G401.6 (cell line): ENCODE results near the gene ARL16.
A peak's percentile ranks its signal among the peaks of the same experiment; 100 is the strongest.

Experiments
- FAIRE-seq: peaks from 2 replicates; lab custom pipeline; 2012; peaks lifted over from hg19 to GRCh38; lab: Jason Lieb, UNC

Gene ARL16

DNA sequence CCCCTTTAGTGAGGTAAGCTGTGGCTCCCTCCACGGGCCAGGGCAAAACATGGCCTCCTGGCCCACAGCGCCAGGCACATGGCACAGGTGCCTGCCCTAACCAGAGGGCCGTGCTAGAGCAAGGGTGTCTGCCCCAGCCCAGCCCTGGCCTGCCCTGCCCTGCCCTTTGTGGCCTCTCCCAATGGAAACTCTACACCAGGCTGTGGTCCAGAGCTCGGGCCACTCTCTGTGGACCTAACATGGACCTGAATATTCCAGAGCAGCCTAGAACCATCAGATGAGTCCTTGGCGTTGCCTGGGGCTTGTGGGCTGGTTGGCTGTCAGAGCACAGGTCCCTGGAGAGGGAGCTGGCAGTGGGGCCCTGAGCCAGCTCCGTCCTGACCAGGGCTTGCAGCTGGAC, 11.6 kb upstream of the ARL16 start:
- no peak for FAIRE-seq

DNA sequence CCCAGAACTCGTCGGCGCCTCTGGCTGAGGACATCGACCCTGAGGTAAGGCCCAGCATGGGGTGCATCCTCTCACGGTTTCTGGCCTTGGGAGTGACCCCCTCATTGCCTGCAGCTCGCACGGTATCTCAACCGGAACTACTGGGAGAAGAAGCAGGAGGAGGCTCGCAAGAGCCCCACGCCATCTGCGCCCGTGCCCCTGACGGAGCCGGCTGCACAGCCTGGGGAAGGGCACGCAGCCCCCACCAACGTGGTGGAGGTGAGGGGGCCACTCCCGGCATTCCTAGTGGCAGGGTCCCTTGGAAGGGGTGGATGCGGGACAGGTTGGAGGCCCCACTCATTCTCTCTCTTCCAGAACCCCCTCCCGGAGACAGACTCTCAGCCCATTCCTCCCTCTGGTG, 11.2 kb upstream of the ARL16 start:
- FAIRE-seq, result no peak

- FAIRE-seq, result no peak
Observed at GRCh38 chr17:81693509-81694210, 10.1 kb upstream of the ARL16 start.

GRCh38 chr17:81691608-81692007, 8.0 kb upstream of the ARL16 start:
- no peak for FAIRE-seq

GRCh38 chr17:81691196-81691595, 7.6 kb upstream of the ARL16 start:
- FAIRE-seq, result no peak

DNA sequence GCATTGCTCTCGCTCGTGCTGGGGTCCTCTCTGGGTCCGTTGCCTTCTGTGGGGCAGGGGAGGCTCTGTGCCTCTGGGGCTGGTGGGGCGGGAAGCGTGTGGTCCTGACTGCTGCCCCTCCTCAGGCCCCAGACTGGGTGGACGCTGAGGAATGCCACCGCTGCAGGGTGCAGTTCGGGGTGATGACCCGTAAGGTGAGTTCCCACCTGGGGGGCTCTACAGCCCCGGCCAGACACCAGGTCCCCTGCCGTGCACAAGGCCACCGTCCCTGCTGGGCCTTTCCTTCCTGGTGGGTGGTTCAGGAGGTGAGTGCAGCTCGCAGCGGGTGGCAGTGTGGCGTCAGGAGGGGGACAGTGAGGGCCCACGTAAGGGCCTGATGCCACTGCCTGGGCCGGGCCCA, 7.0 kb upstream of the ARL16 start:
- FAIRE-seq, result no peak

- no peak for FAIRE-seq
Observed at GRCh38 chr17:81690066-81690465, 6.5 kb upstream of the ARL16 start.

DNA sequence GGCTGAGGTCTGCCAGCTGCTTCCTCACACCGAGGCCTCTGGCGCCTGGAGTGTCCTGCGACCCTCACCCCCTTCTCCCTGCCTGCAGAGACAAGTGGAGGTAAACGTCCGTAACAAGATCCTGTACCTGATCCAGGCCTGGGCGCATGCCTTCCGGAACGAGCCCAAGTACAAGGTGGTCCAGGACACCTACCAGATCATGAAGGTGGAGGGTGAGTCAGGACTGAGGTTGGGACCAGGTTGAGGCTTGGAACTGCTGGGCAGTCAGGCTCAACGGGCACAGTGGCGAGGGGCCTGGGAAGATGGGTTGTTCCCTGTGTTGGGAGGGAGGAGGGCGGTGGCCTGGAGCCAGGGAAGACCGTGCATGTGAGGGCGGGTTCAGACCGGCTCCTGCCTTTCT, 5.0 kb upstream of the ARL16 start:
- FAIRE-seq, result no peak

DNA sequence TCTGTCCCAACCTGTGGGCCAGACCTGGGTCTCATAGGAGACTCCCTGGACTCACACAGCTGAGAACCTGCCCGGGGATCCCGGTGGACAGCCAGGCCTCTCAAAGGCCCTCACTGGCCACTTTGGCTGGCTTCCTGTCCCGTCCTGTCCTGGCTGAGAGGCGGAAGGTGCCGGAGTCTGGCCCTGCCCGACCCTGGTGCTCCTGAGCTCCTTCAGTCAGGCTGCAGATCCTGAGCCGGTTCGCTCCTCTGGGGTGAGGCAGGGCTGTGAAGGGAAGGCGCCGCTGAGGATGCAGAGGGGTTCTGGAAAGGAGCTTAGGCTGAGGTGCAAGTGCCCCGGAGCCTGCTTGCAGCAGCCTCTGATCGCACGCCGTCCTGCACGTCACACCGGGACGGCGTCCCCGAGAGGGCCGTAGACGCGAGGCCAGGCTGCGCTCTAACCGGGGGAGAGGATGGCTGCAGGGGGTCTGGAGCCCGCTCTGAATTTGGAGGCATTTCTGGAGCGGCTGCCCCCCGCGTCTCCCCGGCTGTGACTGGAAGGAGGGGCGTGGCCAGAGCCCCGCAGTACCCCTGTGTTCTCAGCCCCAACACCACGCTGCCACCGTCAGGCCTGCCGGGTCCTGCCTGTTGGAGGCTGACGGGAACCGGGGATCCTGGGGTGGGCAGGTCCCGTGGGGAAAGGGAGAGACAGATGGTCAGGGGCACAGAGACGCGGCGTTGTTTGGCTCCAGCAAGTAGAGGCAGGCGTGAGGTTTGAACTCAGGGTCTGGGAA, 4.4 kb upstream of the ARL16 start:
- no peak for FAIRE-seq

GRCh38 chr17:81686614-81687013, 3.0 kb upstream of the ARL16 start:
- no peak for FAIRE-seq

DNA sequence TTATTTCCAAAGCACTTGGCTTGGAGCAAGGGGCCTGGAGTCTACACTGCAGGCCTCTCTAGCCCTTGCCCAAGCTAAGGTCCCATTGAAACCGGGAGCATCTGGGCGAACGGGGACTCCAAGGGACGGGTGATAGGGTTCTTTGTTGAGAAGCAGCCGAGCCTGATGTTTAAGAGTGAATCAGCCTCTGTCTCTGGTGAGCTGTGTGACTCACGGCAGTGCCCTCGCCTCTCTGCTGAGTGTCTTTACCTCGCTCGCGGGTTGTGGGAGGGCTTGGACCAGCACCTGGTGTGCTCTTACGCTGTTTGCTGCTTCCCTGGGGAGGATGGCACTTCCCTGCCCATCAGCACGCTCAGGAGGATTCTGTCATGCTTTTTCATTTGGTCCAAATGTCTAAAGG, 1.5 kb upstream of the ARL16 start:
- FAIRE-seq, result no peak

GRCh38 chr17:81684442-81684911, 880 bp upstream of the ARL16 start:
- FAIRE-seq, result no peak

- FAIRE-seq, result no peak
Observed at GRCh38 chr17:81683208-81683583, 401 bp downstream of the ARL16 start.

GRCh38 chr17:81682565-81683207, 911 bp downstream of the ARL16 start:
- no peak for FAIRE-seq

DNA sequence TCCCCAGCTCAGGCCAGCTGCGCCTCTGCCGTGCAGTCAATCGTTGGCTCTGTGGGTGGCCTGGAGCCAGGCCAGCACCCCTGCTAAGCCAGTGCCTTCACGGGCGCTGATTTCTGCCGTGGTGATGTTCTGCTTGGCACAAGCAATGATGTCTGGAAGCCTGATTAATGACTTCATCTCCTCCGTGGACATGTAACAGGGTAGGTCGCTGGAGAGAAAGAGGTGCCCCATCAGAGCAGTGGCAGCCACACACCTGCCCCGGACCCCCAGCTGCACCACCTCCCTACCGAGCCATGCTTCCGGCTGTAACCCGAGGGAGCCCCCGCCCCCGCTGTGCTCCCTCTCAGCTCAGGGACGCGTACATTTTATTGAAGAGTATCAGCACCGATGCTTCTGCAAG, 1.9 kb downstream of the ARL16 start:
- no peak for FAIRE-seq

DNA sequence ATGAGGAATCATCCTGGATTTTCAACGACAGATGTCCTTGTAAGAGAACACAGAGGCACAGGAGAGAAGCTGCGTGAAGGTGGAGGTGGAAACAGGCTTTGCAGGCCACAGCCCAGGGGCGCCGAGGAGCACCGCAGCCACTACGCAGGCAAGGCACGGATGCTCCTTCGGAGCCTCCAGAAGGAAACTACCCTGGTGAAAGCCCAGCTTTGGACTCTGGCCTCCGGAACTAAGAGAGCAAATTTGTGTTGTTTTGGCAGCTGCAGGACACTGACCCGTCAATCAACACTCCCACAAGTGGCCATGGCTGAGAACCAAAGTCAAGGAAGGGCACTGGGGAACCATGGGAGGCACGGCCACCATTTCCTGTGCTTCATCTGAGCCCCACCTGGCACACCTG, 3.4 kb downstream of the ARL16 start:
- FAIRE-seq, result no peak

DNA sequence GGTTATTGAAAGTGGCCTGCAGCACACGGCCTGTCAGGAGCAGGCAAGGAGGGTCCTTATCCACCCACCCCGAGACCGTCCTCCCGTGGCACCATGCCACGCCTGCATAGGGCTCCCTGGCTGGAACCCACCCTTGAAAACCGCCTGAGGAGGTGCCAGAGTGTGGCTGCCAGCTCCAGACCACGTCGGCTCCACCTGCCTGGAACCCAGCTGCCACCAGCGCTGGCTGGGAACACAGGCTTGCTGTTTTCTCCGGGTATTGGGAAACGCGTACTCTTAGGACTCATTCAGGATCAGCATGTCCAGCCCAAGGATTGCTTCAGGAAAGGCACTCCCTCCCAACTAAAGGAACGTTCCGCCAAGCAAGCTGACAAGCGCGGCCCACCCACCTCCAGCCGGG, 6.7 kb downstream of the ARL16 start:
- FAIRE-seq, result no peak

- FAIRE-seq, result peak; percentile 94
Observed at GRCh38 chr17:81675515-81676221, 7.9 kb downstream of the ARL16 start.

DNA sequence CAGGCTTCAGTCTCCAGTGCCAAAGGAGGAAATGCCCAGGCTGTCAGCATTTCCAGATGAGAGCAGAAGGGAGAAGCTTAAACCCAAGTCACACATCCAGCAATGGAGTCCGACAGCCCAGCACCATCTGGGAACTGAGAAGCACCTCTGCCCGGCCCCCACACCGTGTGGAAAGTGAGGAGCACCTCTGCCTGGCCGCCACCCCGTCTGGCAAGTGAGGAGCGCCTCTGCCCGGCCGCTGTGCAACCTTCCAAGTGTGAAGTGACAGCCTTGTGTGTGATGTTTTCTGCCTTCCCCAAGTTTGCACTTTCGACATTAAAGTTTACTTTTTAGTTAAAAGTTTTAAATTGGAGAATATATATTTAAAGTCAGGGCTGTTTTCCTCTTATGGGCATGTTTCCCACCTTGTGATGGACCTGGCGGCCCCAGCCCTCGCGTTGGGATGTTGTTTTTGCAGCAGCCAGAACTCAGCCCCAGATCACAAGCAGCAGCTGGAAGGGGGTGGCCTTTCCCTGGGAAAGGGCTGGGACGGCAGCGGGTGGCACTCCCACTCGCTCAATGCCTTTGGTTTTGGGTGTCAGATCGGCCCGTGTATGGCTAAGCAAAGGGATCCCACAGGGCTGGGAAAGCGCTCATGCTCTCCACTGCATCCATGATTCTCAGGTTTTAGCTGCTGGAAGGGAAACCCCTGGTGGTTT, 9.9 kb downstream of the ARL16 start:
- no peak for FAIRE-seq

GRCh38 chr17:81672954-81673353, 10.6 kb downstream of the ARL16 start:
- no peak for FAIRE-seq

GRCh38 chr17:81672504-81672903, 11.1 kb downstream of the ARL16 start:
- no peak for FAIRE-seq

- FAIRE-seq, result no peak
Observed at GRCh38 chr17:81667754-81668153, 15.8 kb downstream of the ARL16 start.
